AG08396 (cell line): ENCODE results near the gene BCAR1.
"Not testable (repeated sequence)": the region's sequence is repeated elsewhere in the genome, so short reads cannot be mapped to it uniquely, and the experiment has no call there.

Source experiments
- DNase-seq: peaks from one replicate; pipeline ENCODE4 v3.0.0; 2012; ENCODE audit warnings: low spot score, mixed read lengths

Gene BCAR1

DNA sequence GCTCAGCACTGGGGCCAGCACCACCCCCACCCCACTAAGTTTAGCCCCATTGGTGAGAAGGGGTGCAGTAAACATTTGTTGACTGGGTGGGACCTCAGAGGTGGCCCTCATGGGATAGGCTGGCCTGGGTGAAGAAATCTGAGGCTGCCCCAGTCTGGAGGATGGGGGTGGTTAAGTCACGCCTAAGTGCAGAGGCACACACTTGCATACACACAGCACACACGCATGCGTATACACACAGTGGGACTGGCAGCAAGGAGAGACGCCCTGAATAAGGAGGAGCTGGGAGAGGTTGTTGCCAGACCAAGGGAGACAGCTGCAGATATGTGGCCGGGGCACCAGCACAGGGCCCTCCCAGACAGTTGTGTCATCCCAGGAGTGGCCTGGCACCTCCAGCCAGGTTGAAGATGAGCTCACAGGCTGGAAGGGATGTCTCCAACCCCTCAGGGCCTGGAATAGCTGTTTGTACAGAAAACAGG lies 3.0 kb upstream of the BCAR1 start:
- DNase-seq: peak; percentile 89

DNA sequence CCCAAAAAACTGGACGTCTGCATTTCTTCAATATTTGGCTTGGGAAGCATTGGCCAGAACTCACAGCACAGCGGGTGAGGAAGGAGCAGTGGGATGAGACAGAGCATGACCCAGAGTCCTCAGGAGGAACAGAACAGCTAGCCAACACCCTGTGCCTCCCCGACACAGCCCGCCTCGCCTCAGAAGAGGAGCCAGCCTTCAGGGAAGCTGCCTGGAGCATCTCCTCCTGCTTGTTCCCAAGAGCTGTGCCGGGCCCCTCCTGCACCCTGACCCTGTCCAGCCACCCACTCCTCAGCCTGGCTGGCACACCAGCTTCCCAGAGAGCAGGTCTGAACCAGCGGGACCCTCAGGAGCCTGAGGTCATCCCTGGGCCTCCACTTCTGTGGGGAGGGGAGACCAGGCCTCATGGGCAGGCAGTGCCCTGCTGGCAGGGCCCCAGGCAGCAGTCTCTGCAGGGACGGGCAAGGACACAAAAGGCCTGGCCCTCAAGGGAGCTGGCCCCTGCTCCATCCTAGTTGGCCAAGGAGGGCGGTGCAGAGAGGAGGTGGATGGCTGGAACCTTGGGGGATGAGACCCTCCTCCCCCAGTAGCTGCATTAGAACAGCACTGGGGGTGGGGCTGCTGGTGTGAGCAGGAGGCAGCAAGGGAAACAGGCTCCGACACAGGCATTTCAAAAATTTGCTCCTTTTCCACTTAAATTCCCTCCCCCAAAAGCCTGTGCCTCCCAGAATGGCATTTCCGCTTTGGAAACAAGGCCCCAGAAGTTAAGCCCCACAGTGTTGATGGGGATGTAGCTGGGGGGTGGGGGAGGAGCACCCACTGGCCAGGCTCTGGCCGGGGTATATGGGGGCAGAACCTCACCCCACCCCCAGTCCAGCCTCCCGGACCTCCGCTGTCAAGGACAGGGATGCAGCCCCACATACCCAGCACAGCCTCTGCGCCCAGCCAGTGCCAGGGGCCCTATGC lies 1.8 kb upstream of the BCAR1 start:
- DNase-seq: peak; percentile 70

DNA sequence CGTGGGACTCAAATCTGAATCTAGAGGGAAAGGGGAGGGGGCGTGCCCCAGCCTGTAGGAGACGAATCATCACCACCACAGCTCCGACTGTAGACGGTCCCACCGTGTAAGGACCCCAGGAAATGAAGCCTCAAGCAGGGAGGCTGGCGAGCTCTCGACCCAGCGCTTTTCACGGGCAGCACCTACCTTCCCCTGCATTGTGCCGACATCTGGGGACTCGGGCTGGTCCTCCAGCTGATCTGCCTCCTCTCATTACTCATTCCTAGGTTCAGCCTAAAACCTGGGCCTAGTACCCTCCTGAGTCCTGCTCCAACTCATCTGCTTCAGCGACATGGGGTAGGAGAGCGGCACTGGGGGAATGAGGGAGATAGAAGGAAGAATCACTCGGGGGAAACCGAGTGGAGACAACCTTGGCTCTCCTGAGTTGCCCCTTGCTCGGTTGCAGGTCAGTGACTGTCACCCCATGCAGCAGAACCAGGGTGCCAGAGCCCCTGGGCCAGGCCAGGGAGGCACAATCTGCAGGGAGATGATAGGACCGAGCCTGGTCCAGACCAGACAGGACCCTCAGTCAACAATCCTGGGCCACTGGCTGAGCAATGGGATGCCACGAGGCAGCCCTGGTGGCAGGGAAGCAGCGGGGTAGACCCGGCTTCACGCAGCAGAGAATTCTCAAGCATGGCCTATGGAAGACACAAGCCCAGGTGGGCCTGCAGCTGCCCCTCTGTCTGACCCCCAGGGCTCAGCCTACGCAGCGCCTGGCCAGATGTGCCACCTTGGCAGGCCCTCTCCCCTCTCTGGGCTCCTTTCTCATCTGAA lies 833 bp upstream of the BCAR1 start:
- DNase-seq: no peak

DNA sequence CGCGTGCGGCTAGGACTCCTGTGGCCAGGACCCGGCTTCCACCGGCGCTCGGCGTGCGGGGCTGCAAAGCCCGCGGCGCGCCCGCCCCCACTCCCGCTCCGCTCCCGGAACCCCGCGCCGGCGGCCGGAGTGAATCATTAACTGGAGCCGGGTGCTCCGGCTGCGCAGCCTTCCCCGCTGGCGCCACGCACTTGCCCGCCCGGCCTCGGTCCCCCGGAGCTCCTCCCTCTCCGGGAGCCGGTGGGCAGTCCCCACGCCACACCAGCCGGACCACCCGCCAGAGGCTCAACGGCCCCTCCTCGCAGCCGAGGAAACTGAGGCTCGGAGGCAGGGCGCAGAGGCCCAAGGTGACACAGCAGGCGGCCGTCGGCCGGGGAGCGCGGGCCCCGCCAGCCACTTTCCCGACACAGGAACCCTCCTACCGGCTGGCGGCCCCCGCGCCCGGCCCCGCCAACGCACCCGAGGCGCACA lies 580 bp downstream of the BCAR1 start:
- DNase-seq: peak; percentile 77

DNA sequence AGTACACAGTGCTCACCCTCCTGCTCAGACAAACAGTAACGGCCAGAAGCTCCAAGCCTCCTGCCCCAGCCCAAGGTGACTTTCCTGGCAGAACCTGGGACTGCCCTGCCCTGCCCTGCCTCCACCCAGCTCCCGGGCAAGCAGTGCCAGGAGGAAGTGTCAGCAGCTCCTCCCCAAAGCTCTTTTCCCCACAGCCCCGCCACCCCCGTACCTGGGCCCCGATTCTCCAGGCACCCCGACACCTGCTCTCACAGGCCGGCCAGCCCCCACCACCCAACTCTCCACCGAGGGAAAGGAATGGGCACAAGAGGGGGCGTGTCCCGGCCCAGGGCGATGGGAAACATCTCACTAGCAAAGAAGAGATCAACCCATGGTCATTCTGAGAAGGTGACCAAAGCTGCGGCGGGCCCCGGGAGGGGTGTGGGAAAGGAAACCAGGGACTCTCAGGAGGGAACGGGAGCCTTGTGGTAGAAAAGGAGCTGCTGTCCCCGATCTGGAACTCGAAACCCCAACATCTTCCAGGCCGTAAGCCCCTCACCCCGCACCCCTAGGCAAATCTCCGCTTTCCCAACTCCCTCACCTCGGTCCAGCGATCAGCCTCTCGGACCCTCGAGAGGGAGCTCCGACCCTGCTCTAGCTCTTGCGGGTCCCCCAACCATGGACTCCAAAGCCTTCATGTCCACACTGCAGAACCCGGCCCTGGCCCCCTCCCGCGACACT lies 1.2 kb downstream of the BCAR1 start:
- no peak for DNase-seq

DNA sequence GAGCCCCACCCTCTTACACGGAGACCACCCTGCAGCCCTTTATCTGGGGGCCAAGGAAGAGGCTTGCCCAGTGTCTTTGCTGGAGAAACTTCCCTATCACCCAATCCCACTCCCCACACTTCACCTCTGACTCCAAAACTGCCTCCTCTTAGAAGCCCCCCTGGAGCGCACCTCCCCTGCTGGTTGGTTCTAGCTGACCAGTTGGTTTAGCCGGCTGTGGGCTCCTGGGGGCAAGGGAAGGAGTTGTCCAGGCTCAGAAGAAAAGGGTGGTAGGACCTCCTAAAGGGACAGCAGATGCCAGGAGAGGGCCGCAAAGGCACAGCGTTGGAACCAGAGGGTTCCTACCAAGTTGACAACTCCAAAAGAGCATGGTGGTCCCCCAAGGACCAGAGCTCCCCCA lies 2.0 kb downstream of the BCAR1 start:
- DNase-seq: no peak

DNA sequence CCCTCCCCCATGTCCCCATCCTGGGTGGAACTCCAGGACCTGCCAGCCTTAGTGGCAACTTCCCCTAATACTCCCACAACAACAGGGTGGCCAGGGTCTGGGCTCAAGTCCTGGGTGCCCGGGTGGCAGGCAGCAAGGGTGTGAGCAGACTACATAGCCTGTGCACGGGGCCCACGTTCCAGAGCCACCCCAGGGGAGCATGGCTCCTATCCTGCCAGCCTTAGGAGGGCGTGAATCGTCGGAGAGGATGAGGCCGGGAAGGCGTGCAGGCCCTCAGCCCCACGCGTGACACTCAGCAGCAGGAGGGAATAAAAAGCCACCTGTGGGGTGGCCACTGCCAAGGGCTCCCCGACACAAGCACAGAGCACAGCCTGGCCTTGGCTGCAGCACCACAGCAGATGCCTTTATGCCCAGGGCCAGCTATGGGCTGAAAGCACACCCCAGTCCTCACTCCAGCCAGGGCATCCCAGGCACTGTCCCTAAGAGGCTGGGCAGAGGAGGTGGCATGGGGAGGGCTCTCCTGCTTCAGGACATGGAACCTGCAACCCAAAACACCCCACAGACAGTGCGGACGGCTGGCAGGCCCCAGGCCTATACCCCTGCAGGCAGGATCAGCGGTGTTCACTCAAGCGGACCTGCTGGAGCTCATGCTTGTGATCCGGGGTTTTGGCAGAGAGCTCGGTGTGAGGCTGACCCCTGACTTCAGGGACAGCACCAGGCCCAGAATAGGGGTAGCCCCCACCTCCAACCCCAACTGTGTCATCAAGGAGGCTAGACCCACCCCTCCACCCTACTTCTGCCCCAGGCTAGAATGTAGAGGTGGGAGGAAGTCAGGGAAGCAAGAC lies 2.7 kb downstream of the BCAR1 start:
- DNase-seq: no peak

DNA sequence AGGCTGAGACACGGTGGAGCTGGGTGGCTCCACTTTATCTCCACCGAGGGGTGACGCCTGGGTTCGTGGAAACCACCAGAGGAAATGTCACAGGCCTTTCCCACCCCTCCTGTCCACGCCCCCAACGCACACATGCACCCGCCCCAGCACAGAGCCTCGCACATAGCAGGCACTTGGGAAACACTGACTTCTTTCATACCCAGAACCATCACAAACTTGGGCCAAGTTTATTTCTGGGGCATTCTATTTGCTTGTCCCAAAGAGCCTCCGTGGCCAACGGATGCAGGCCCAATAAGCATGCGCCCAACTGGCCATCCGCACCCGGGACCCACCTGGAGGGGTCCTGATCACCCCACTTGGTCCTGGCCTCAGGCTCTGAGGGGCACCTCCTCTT lies 3.3 kb downstream of the BCAR1 start:
- DNase-seq: no peak

DNA sequence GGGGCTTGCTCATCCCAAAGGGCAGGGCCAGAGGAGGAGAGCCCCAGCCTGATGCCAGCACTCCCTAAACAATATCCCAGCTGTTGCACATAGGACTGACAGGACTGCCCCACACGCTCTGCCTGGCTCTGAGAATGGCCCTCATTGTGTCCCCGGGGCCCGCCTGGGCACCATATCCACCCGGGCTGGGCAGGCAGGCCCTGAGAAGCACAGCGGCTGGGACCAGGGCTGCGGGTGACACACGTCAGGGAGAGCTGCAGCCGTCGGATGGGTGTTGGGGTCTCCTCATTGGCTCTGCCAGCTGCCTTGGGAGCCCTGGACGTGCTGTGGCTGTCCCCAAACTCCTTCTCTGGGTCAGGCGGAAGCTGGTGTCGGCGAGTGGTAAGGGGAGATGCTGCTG lies 4.2 kb downstream of the BCAR1 start:
- no peak for DNase-seq

DNA sequence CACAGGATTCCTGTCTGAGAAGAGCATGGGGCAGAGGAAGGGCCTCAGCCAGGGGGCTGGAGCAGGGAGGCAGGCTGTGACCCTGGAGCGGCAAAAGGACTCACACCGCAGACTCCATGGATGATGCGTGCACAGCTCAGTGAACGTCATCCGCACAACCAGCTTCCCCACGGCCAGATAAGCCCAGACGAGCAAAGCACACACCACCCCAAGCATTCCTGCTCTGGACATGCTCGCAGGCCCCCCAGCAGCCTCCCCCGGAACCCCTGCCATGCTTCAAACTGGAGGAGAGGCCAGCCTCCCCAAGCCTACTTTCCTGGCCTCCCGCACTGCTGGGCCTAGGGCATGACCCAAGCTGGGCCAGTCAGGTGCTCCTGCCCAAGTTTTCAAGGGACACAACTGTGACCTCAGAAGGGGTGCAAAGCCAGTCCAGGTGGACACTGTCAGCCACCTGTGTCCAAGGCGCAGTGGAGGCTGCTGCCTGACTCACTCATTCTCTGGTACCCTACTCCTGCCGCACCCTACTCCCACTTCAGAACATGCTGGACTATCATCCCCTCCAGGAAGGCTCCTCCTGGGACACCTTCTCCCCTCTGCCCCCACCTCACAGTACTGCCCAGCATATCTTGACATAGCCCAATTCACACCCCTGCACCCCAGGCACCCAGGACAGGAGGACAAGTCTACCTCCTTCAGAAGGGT lies 4.8 kb downstream of the BCAR1 start:
- no peak for DNase-seq

DNA sequence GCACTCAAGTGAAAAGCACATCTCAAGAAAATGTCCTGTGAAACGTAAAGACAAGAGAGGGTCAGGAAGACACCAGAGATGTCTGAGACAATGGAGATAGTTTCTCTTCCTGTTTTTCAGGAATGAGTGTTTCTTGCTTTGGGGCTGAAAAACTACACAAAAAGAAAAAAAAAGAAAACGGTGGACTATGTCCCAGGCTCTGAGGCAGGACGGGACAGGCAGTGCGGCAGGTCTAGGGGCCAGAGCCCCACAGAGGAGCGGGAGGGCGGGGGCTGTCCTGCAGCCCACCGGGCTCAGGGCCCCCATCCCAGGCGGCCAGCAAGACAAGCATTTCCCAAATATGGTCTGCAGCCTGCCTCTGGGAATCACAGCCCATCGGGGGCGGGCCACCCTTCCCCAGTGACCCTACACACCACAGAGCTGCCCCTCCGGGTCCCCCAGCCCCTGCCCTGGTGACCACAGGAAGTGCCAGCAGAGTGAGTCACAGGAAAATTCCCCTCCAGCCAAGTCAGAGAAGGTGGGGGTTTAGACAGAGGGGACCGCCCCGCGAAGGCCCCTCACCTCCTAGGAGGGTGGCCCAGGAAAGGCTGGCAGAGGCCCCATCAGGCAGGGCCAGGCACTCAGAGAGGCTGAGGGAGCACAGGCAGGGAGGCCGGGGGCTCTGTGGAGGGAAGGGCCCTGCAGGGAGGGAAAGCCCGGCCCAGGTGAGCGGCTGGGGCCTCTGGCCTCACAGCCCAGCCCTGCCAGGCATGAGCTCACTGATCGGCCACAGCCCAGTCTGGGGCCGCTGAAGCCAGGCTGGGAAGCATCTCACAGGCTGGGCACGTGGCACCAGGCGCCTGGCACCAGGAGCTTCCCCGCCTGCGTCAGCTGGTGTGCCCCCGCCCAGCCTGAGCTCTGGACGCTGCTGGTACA lies 6.3 kb downstream of the BCAR1 start:
- peak; percentile 91 for DNase-seq

DNA sequence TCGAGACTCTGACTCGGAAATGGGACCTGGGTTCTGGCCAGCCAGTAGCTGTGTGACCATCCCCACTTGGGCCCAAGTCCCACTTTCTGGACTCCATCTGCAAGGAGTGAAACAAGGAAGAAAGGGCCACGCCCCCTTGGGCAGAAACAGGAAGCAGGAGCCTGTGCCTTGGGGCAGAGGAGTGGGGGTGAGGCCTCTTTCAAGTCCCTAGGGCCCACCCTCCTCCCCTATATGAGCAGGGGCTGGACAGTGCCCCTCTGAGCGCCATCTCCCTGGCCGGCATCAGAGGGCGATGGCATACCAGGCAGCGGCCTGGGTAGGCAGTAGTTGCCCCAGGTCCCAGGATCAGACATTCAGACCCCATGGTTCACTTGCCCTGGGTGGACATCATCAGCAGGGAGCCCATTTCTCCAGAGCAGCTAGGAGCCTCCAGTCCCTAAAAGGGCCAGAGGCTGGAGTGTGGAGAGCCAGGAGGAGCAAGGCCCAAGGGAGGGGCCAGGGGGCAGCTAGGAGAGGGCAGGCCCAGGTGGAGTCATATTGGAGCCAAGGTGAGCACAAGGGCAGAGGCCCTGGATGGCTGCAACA lies 7.1 kb downstream of the BCAR1 start:
- DNase-seq: no peak

DNA sequence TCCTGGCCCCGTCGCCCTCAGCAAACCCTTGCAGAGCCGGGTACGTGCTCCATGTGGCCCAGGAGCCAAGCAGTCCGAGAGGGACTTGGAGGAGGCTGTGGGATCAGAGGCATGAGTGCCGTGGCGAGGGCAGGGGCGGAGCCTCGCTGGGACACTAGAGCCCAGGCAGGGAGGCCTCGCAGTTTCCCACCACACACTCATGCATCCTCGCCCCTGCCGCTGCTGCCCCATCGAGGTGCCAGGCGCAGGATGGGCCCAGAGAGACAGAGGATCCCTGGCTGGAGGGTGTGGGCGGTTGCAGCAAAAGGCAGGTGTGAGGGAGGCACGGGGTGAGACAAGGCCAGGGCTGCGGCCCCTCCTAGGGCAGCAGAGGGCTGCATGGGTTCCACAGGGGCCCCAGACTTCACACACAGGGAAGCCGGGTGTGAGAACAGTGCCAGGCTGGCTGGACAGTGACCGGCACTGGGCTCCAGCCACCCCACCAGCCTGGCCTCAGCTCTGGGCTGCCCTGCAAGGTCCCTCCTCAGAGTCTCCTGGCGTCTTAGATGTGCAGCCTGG lies 7.7 kb downstream of the BCAR1 start:
- DNase-seq: no peak

DNA sequence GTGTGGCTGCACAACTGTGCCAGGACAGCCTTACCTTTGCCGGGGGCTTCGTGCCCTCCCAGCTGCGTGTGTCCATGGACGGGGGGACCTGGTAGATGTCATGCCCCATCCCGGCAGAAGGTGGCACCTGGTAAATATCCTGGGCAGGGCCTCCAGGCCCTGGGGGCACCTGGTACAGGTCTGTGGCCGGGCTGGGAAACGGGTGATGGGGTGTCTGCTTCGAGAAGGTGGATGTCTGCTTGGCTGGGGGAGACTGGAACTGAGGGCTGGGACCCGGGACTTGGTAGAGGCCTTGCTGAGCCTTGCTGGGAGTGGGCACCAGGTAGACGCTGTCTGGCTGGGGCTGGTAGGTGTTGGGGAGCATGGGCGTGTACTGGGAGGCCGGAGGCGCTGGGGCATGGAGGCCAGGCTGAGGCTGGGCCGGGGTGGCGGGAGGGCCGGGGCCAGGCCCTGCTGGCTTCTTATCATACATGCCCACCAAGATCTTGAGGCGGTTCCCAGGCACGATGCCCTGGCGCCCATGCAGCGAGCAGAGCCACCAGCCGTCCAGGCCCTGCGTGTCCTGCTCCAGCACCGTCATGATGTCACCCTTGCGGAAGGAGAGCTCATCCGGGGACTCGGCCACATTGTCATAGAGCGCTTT lies 8.9 kb downstream of the BCAR1 start:
- not testable (repeated sequence) for DNase-seq

DNA sequence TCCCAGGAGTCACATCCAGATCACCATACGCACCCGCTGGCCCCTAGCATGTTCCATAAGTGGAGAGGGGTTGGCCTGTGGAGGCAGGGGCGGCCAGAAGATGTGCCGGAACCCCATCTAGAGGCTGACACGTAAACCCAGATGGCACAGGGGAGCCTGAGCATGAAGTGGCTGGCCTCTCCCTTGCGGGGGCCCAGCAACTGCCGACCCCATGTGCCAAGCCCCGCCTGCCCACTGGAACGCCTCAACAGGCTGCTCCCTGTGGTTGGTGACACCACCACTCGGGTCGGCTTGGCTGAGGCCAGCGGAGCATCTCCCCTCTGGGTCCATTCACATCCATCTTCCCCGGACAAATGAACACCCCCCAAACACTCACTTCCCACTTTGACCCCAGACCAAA lies 9.5 kb downstream of the BCAR1 start:
- DNase-seq: no peak

DNA sequence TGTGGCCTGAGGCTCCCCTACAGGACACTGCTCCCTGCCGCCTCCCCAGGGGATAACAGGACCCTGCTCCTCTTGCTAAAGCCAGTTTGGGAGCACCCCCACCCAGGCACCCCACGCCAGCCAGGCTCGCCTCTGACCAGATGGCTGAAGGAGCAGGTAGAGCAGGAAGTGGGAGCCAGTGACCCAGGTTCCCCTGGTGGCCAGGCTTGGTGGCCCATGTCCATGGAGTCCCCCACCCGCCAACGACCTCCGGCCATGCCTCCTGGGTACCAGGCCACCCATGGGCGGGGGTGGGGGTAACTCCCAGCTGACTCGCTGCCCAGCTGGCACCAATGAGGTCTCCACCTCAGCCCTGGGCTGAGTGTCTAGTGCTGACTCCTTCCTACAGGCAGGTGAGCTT lies 10.0 kb downstream of the BCAR1 start:
- DNase-seq: no peak

DNA sequence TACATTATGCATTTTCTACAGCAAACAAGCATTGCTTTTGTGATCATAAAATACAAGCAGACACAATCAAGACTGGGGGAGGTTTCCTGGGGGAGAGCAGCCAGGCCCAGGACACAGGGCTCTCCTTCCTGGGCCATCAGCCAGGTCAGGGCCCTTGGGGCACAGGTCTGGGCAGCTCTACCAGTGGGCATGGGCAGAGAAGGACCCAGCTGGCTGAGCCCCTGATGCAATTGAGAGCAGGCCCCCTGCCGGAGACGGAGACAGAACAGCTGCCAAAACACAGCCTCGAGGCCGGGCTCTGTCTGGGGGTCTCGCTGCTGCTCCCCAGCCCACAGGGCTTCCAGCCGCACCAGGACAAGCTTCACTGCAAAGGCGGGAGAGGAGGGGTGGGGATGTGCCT lies 10.8 kb downstream of the BCAR1 start:
- DNase-seq: not testable (repeated sequence)

DNA sequence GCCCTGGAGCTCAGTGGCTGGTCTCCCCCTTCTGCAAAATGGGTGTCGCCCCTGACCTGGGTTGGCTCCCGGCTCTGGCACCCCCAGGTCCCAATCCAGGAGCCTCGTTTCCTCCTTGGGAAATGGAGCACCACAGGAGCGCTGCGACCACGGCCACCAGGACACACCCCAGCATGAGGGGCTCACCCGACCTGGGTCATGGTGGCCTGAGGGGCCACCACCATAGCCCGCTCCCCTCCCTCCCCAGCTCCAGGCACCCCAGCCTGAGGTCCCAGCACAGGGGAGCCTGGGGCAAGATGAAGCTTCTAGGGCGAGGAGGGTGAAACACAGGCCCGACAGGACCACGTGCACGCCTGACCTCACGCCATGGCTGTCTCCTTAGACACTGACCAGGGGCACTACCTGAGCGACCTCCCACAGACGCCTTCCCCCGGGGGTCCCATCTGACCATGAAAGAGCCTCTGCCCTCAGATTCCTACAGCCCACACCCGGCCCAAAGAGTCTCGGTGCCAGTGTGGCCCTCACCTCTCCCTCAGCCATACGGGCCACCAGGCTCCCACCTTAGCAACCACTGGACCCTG lies 11.8 kb downstream of the BCAR1 start:
- DNase-seq: no peak
